DOHH2 (cell line): ENCODE data around the gene FZD8.

ENCODE experiments used
- EZH2phosphoT487 ChIP-seq: fragments of 200-600 bp; sonication (generic); IDR thresholded peaks from 2 replicates; pipeline ENCODE4 v1.6.1; 2017; ENCODE audit warnings: borderline replicate concordance, mild to moderate bottlenecking, antibody characterized with exemption, low read length, moderate library complexity, mixed read lengths
- TF ChIP-seq, protein P1 (sequence below): fragments of 200-600 bp; sonication (generic); IDR thresholded peaks from one replicate; pipeline ENCODE4 v1.5.1; 2014; ENCODE audit warnings: antibody characterized with exemption, mild to moderate bottlenecking, low read depth, low read length; ENCODE audit not compliant: poor library complexity, severe bottlenecking

- TF ChIP-seq, protein P1, sequence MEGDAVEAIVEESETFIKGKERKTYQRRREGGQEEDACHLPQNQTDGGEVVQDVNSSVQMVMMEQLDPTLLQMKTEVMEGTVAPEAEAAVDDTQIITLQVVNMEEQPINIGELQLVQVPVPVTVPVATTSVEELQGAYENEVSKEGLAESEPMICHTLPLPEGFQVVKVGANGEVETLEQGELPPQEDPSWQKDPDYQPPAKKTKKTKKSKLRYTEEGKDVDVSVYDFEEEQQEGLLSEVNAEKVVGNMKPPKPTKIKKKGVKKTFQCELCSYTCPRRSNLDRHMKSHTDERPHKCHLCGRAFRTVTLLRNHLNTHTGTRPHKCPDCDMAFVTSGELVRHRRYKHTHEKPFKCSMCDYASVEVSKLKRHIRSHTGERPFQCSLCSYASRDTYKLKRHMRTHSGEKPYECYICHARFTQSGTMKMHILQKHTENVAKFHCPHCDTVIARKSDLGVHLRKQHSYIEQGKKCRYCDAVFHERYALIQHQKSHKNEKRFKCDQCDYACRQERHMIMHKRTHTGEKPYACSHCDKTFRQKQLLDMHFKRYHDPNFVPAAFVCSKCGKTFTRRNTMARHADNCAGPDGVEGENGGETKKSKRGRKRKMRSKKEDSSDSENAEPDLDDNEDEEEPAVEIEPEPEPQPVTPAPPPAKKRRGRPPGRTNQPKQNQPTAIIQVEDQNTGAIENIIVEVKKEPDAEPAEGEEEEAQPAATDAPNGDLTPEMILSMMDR: no peak
- no peak for TF ChIP-seq EZH2phosphoT487
Measured at GRCh38 chr10:35652824-35653223, 10.7 kb upstream of the FZD8 start.
